H9 (cell line): ENCODE measurements around the gene TMEM187. TPM values are rescaled to one million over a fixed set of nuclear protein-coding genes. Genes with fewer than 3 reads are reported as not detected.

ENCODE experiments used
- DNase-seq: peaks from one replicate; pipeline ENCODE4 v3.0.0-alpha.2; 2017
- H2AFZ ChIP-seq: one replicate; pipeline ENCODE4 v1.6.1; 2013; ENCODE audit warnings: mild to moderate bottlenecking, low read length, control low read depth, moderate library complexity
- H2AK5ac ChIP-seq: 2 replicates; pipeline ENCODE4 v1.6.1; 2013; ENCODE audit warnings: low read length, control low read depth, mixed read lengths; ENCODE audit not compliant: insufficient read length
- H2BK120ac ChIP-seq: one replicate; pipeline ENCODE4 v1.6.1; 2013; ENCODE audit warnings: low read depth, mild to moderate bottlenecking, low read length, control low read depth, inconsistent platforms; ENCODE audit not compliant: poor library complexity, severe bottlenecking
- H2BK12ac ChIP-seq: 2 replicates; pipeline ENCODE4 v1.6.1; 2013; ENCODE audit warnings: low read length, control low read depth, mixed read lengths, low read depth; ENCODE audit not compliant: insufficient read length
- H2BK15ac ChIP-seq: 2 replicates; pipeline ENCODE4 v1.6.1; 2013; ENCODE audit warnings: low read depth, low read length, control low read depth
- H2BK20ac ChIP-seq: one replicate; pipeline ENCODE4 v1.6.1; 2013; ENCODE audit warnings: low read depth, mild to moderate bottlenecking, low read length, control low read depth, inconsistent platforms; ENCODE audit not compliant: poor library complexity, severe bottlenecking
- H2BK5ac ChIP-seq: 2 replicates; pipeline ENCODE4 v1.6.1; 2013; ENCODE audit warnings: low read length, control low read depth, mixed read lengths; ENCODE audit not compliant: insufficient read length
- H3K14ac ChIP-seq: 2 replicates; pipeline ENCODE4 v1.6.1; 2013; ENCODE audit warnings: low read length, control low read depth; ENCODE audit not compliant: insufficient read depth
- H3K18ac ChIP-seq: 2 replicates; pipeline ENCODE4 v1.6.1; 2013; ENCODE audit warnings: low read depth, mild to moderate bottlenecking, mixed read lengths, low read length, control low read depth; ENCODE audit not compliant: insufficient read length
- H3K23ac ChIP-seq: 2 replicates; pipeline ENCODE4 v1.6.1; 2013; ENCODE audit warnings: low read length, control low read depth, mixed read lengths, low read depth; ENCODE audit not compliant: insufficient read length
- H3K23me2 ChIP-seq: 2 replicates; pipeline ENCODE4 v1.6.1; 2013; ENCODE audit warnings: low read depth, mild to moderate bottlenecking, mixed read lengths, low read length, control low read depth; ENCODE audit not compliant: insufficient read length, poor library complexity, severe bottlenecking
- H3K27ac ChIP-seq: 2 replicates; pipeline ENCODE4 v1.5.1; 2013; ENCODE audit warnings: low read length, control low read depth, mixed read lengths, low read depth; ENCODE audit not compliant: insufficient read length
- H3K27me3 ChIP-seq: 2 replicates; pipeline ENCODE4 v1.6.1; 2013; ENCODE audit warnings: low read length, control low read depth, inconsistent platforms; ENCODE audit not compliant: insufficient read depth
- H3K4ac ChIP-seq: 2 replicates; pipeline ENCODE4 v1.6.1; 2013; ENCODE audit warnings: low read depth, mild to moderate bottlenecking, control low read depth, inconsistent platforms, low read length, moderate library complexity
- H3K4me1 ChIP-seq: 2 replicates; pipeline ENCODE4 v1.6.1; 2013; ENCODE audit warnings: low read length, control low read depth, inconsistent platforms; ENCODE audit not compliant: insufficient read depth
- H3K4me2 ChIP-seq: 2 replicates; pipeline ENCODE4 v1.6.1; 2013; ENCODE audit warnings: low read length, control low read depth, mixed read lengths; ENCODE audit not compliant: insufficient read length, insufficient read depth
- H3K56ac ChIP-seq: 2 replicates; pipeline ENCODE4 v1.6.1; 2013; ENCODE audit warnings: low read depth, mild to moderate bottlenecking, mixed read lengths, low read length, control low read depth; ENCODE audit not compliant: insufficient read length
- H3K79me1 ChIP-seq: 2 replicates; pipeline ENCODE4 v1.6.1; 2013; ENCODE audit warnings: low read depth, mild to moderate bottlenecking, moderate library complexity, low read length, control low read depth, inconsistent platforms; ENCODE audit not compliant: insufficient read depth, poor library complexity, severe bottlenecking
- H3K79me2 ChIP-seq: 2 replicates; pipeline ENCODE4 v1.6.1; 2013; ENCODE audit warnings: low read length, control low read depth, inconsistent platforms; ENCODE audit not compliant: insufficient read depth
- H3K9ac ChIP-seq: 2 replicates; pipeline ENCODE4 v1.6.1; 2013; ENCODE audit warnings: low read length, control low read depth, mixed read lengths; ENCODE audit not compliant: insufficient read length; ENCODE audit errors: extremely low read depth
- H3K9me3 ChIP-seq: one replicate; pipeline ENCODE4 v1.6.1; 2013; ENCODE audit warnings: low read depth, low read length, inconsistent platforms; ENCODE audit not compliant: control insufficient read depth
- H3T11ph ChIP-seq: one replicate; pipeline ENCODE4 v1.6.1; 2013; ENCODE audit warnings: mild to moderate bottlenecking, low read length, control low read depth, inconsistent platforms
- H4K20me1 ChIP-seq: one replicate; pipeline ENCODE4 v1.6.1; 2013; ENCODE audit not compliant: control insufficient read depth, insufficient read length, insufficient read depth
- H4K5ac ChIP-seq: 2 replicates; pipeline ENCODE4 v1.6.1; 2013; ENCODE audit warnings: low read depth, mild to moderate bottlenecking, mixed read lengths, low read length, control low read depth; ENCODE audit not compliant: insufficient read length
- H4K8ac ChIP-seq: replicated peaks from 2 replicates; pipeline ENCODE4 v1.6.1; 2013; ENCODE audit warnings: low read length, control low read depth, mixed read lengths, low read depth; ENCODE audit not compliant: insufficient read length
- H4K91ac ChIP-seq: 2 replicates; pipeline ENCODE4 v1.6.1; 2013; ENCODE audit warnings: low read depth, mild to moderate bottlenecking, moderate library complexity, mixed read lengths, low read length, control low read depth; ENCODE audit not compliant: insufficient read length
- H3K27ac Mint-ChIP-seq, 3 experiments: 2 replicates in 2 of 3; 3 replicates in 1 of 3; pipeline ENCODE4 v1.8.0; 2020 to 2021; ENCODE audit warnings: mixed read lengths in 3 of 3, mild to moderate bottlenecking in 1 of 3, moderate library complexity in 1 of 3
- H3K27me3 Mint-ChIP-seq: 2 replicates; pipeline ENCODE4 v1.8.0; 2021; ENCODE audit warnings: low read depth, mild to moderate bottlenecking, moderate library complexity, mixed read lengths
- H3K36me3 Mint-ChIP-seq, 3 experiments: 2 replicates in 2 of 3; 3 replicates in 1 of 3; pipeline ENCODE4 v1.8.0; 2020 to 2021; ENCODE audit warnings: low read depth in 3 of 3, mixed read lengths in 3 of 3; ENCODE audit not compliant: insufficient read depth in 1 of 3
- H3K4me1 Mint-ChIP-seq, 2 experiments: 2 replicates each; pipeline ENCODE4 v1.8.0; 2020; ENCODE audit warnings: mixed read lengths in 2 of 2
- H3K4me3 Mint-ChIP-seq, 2 experiments: 2 replicates in 1 of 2; 3 replicates in 1 of 2; pipeline ENCODE4 v1.8.0; 2020 to 2021; ENCODE audit warnings: mild to moderate bottlenecking in 2 of 2, mixed read lengths in 2 of 2, moderate library complexity in 1 of 2
- H3K9me3 Mint-ChIP-seq, 2 experiments: 2 replicates in 1 of 2; 3 replicates in 1 of 2; pipeline ENCODE4 v1.8.0; 2020; ENCODE audit warnings: mild to moderate bottlenecking in 2 of 2, mixed read lengths in 2 of 2, moderate library complexity in 1 of 2
- CTCF ChIP-seq: fragments of 200-600 bp; sonication (generic); conservative IDR thresholded peaks from 3 replicates; pipeline ENCODE4 v1.8.0; 2021; ENCODE audit warnings: antibody characterized with exemption, mild to moderate bottlenecking
- WGBS: extraction: QIAGEN DNeasy Blood & Tissue Kit; methylation state at CpG from one replicate; pipeline ENCODE4 v1.1.7; 2013; ENCODE audit warnings: missing lambda C conversion rate, low lambda C conversion rate, mixed read lengths; ENCODE audit not compliant: insufficient read length; ENCODE audit errors: extremely low coverage; 5-methylcytosine and 5-hydroxymethylcytosine counted together
- total RNA-seq: library from RNA; stranded (reverse); gene quantifications from 2 replicates; pipeline ENCODE4 v1.2.1, GENCODE V29; 2021

The TMEM187 gene
- total RNA-seq, 1 experiment from 2014 or later = 2.7 TPM

- Histone ChIP-seq H3K9me3 (no peaks in the 10 kb centered on the region), H3K23ac (no peak overlapping the region), H3K56ac (no peak overlapping the region), H4K8ac (no peak overlapping the region), H3K14ac (no peak overlapping the region), H2AK5ac (no peak overlapping the region), H3T11ph (no peak overlapping the region), H3K18ac (no peak overlapping the region), H3K9ac (no peak overlapping the region), H3K27ac (no peak overlapping the region), H3K4me2 (no peak overlapping the region), H3K4ac (no peak overlapping the region), H2BK5ac (no peak overlapping the region), H3K23me2 (no peaks in the 10 kb centered on the region), H3K4me1 (no peaks in the 10 kb centered on the region), H3K79me2 (no peaks in the 10 kb centered on the region), H4K5ac (no peak overlapping the region), H2AFZ (no peak overlapping the region), H4K91ac (no peak overlapping the region), H2BK20ac (no peak overlapping the region), H4K20me1 (no peaks in the 10 kb centered on the region), H2BK15ac (no peak overlapping the region), H3K27me3 (no peaks in the 10 kb centered on the region), H2BK12ac (no peak overlapping the region), H2BK120ac (no peak overlapping the region), H3K79me1 (no peaks in the 10 kb centered on the region)
- no peaks in the 10 kb centered on the region for H3K27me3 Mint-ChIP-seq
- H3K4me3 Mint-ChIP-seq = no peak overlapping the region
- H3K36me3 Mint-ChIP-seq = peaks cover 23 to 41% (median 34%) of the 10 kb centered on the region in 3 experiments
- H3K27ac Mint-ChIP-seq = no peak overlapping the region
- peaks cover 5 to 30% of the 10 kb centered on the region in 2 experiments for H3K4me1 Mint-ChIP-seq
- no peak for DNase-seq
- no peak for TF ChIP-seq CTCF
- peaks cover 4 to 12% of the 10 kb centered on the region in 2 experiments; a peak in 4 of 5 replicates for H3K9me3 Mint-ChIP-seq
- no CpG with 5 or more reads among the region's 24 CpGs for whole genome bisulfite sequencing
Observed at GRCh38 chrX:153945956-153946943, 26.3 kb upstream of the TMEM187 start.
